Calu3 (cell line): ENCODE results near the gene COL18A1. TPM values are rescaled to one million over a fixed set of nuclear protein-coding genes. Genes with fewer than 3 reads are reported as not detected.
A peak's percentile ranks its signal among the peaks of the same experiment; 100 is the strongest.

Experiments
- BruUV-seq: library from RNA; stranded (reverse); fragments of 400-500 nt; replicated peaks from 2 replicates; lab custom pipeline; 2021; lab: Mats Ljungman, UMichigan
- CTCF ChIA-PET: fragments of 300-600 bp; sonication (Branson Sonifier 250); formaldehyde crosslinking; loops from one replicate; lab custom pipeline; 2022; ENCODE audit warnings: antibody characterized with exemption; lab: Charles Lee
- DNase-seq: peaks from one replicate; pipeline ENCODE4 v3.0.0; 2022
- H3K27ac Mint-ChIP-seq: one replicate; pipeline ENCODE4 v1.8.0; 2022; ENCODE audit warnings: mixed read lengths; ENCODE audit not compliant: unreplicated experiment
- H3K27me3 Mint-ChIP-seq: one replicate; pipeline ENCODE4 v1.8.0; 2022; ENCODE audit warnings: mixed read lengths; ENCODE audit not compliant: unreplicated experiment
- H3K36me3 Mint-ChIP-seq: one replicate; pipeline ENCODE4 v1.8.0; 2022; ENCODE audit warnings: mild to moderate bottlenecking, moderate library complexity, mixed read lengths; ENCODE audit not compliant: insufficient read depth, unreplicated experiment
- H3K4me1 Mint-ChIP-seq: one replicate; pipeline ENCODE4 v1.8.0; 2022; ENCODE audit warnings: mild to moderate bottlenecking, low read depth, mixed read lengths; ENCODE audit not compliant: unreplicated experiment
- H3K4me3 Mint-ChIP-seq: one replicate; pipeline ENCODE4 v1.8.0; 2022; ENCODE audit warnings: mild to moderate bottlenecking, low read depth, moderate library complexity, mixed read lengths; ENCODE audit not compliant: unreplicated experiment
- H3K9me3 Mint-ChIP-seq: one replicate; pipeline ENCODE4 v1.8.0; 2022; ENCODE audit warnings: low read depth, mixed read lengths; ENCODE audit not compliant: unreplicated experiment
- intact Hi-C: fragments of 100-400 bp; cut with micrococcal nuclease; formaldehyde crosslinking; loops from one replicate; pipeline ENCODE4 v1.10.0; 2022; ENCODE audit not compliant: unreplicated experiment
- total RNA-seq: library from RNA; stranded (reverse); gene quantifications from 2 replicates; pipeline ENCODE4 v1.2.3, GENCODE V29; 2022
- TF ChIP-seq, protein P1 (sequence below): fragments of 200-600 bp; IDR thresholded peaks from one replicate; pipeline ENCODE4 v1.8.0; 2022; ENCODE audit warnings: antibody characterized with exemption; ENCODE audit not compliant: unreplicated experiment

Gene COL18A1
- total RNA-seq, 1 experiment from 2014 or later, result 82.9 TPM

DNA sequence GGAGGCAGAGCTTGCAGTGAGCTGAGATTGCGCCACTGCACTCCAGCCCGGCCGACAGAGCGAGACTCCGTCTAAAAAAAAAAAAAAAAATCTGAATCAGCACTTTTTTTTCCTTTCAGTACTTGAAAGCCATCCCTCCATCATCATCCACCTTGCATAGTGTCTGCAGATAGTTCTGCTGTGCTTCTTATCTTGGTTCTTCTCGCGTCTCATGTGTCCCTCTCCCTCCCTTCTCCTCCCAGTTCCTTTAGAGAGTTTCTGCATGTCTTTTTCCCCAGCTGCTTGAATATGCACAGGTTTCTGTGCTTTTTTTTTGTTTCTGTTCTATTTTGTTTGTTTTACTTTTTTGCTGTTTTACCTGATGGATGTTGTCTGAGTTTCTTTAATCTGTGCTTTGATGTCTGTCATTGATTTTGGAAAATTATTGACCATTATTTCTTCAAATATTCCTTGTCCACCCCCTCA, 3.9 kb upstream of the COL18A1 start:
- Mint-ChIP-seq H3K27ac (no peak overlapping the region), H3K9me3 (no peaks in the 10 kb centered on the region), H3K4me3 (no peak overlapping the region), H3K27me3 (peaks cover 30% of the 10 kb centered on the region), H3K36me3 (peaks cover 16% of the 10 kb centered on the region), H3K4me1 (peaks cover 14% of the 10 kb centered on the region)
- intact Hi-C loops, result no loop called here
- DNase-seq, result no peak
- CTCF ChIA-PET, result no interaction called here
- TF ChIP-seq, protein P1, sequence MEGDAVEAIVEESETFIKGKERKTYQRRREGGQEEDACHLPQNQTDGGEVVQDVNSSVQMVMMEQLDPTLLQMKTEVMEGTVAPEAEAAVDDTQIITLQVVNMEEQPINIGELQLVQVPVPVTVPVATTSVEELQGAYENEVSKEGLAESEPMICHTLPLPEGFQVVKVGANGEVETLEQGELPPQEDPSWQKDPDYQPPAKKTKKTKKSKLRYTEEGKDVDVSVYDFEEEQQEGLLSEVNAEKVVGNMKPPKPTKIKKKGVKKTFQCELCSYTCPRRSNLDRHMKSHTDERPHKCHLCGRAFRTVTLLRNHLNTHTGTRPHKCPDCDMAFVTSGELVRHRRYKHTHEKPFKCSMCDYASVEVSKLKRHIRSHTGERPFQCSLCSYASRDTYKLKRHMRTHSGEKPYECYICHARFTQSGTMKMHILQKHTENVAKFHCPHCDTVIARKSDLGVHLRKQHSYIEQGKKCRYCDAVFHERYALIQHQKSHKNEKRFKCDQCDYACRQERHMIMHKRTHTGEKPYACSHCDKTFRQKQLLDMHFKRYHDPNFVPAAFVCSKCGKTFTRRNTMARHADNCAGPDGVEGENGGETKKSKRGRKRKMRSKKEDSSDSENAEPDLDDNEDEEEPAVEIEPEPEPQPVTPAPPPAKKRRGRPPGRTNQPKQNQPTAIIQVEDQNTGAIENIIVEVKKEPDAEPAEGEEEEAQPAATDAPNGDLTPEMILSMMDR, result no peak
- BruUV-seq, result no TSS peak

- no peak overlapping the region for H3K4me3 Mint-ChIP-seq
- H3K27me3 Mint-ChIP-seq, result peaks cover 18% of the 10 kb centered on the region
- H3K36me3 Mint-ChIP-seq, result peaks cover 23% of the 10 kb centered on the region
- no peak for DNase-seq
- CTCF ChIA-PET, result no interaction called here
- peaks cover 25% of the 10 kb centered on the region for H3K4me1 Mint-ChIP-seq
- H3K27ac Mint-ChIP-seq, result no peak overlapping the region
- intact Hi-C loops, result no loop called here
- H3K9me3 Mint-ChIP-seq, result no peaks in the 10 kb centered on the region
- TF ChIP-seq, protein P1, result no peak
- BruUV-seq, result no TSS peak
Observed at GRCh38 chr21:45401916-45402900, 2.8 kb upstream of the COL18A1 start.

GRCh38 chr21:45403133-45403824, 1.7 kb upstream of the COL18A1 start:
- Mint-ChIP-seq H3K9me3 (no peaks in the 10 kb centered on the region), H3K27me3 (peaks cover 12% of the 10 kb centered on the region), H3K36me3 (peaks cover 23% of the 10 kb centered on the region), H3K27ac (no peak overlapping the region), H3K4me1 (peaks cover 34% of the 10 kb centered on the region), H3K4me3 (peak overlapping the region; percentile 71)
- intact Hi-C loops, result no loop called here
- CTCF ChIA-PET, result no interaction called here
- DNase-seq, result no peak
- BruUV-seq, result no TSS peak
- TF ChIP-seq, protein P1, result no peak

GRCh38 chr21:45403825-45404729, 888 bp upstream of the COL18A1 start:
- CTCF ChIA-PET, result no interaction called here
- DNase-seq, result peak; percentile 38
- TF ChIP-seq, protein P1, result no peak
- BruUV-seq, result no TSS peak
- no peaks in the 10 kb centered on the region for H3K9me3 Mint-ChIP-seq
- H3K4me1 Mint-ChIP-seq, result peaks cover 39% of the 10 kb centered on the region
- peak overlapping the region; percentile 71 for H3K4me3 Mint-ChIP-seq
- H3K27ac Mint-ChIP-seq, result peak overlapping the region; percentile 75
- intact Hi-C loops, result no loop called here
- H3K36me3 Mint-ChIP-seq, result peaks cover 23% of the 10 kb centered on the region
- H3K27me3 Mint-ChIP-seq, result peaks cover 4% of the 10 kb centered on the region
